HepG2 (cell line): Measurements from ENCODE around the gene DMRT3. TPM values are rescaled to one million over a fixed set of nuclear protein-coding genes. Genes with fewer than 3 reads are reported as not detected.

Experiments
- ATAD3A ChIP-seq: sonication (generic); formaldehyde crosslinking; IDR thresholded peaks from 2 replicates; pipeline ENCODE4 v1.4.0; 2020; ENCODE audit warnings: missing genetic modification reagents
- ELF1 ChIP-seq: sonication (generic); formaldehyde crosslinking; IDR thresholded peaks from 2 replicates; pipeline ENCODE4 v1.4.0; 2020; ENCODE audit warnings: missing genetic modification reagents
- MED1 ChIP-seq: sonication (generic); formaldehyde crosslinking; IDR thresholded peaks from 2 replicates; pipeline ENCODE4 v1.4.0; 2020; ENCODE audit warnings: missing genetic modification reagents
- NFIB ChIP-seq: sonication (generic); formaldehyde crosslinking; IDR thresholded peaks from 2 replicates; pipeline ENCODE4 v1.9.0; 2021; ENCODE audit warnings: missing genetic modification reagents, mild to moderate bottlenecking, borderline replicate concordance
- ZNF792 ChIP-seq: IDR thresholded peaks from 2 replicates; pipeline ENCODE4 v1.6.1; 2016
- polyA plus RNA-seq, 8 experiments: library from polyadenylated mRNA; depleted of rRNA in 3 of 8; stranded (reverse) in 7 of 8; unstranded in 1 of 8; fragments of >200 nt; fragmentation: Illumina TruSeq in 4 of 8; extraction: Trizol in 4 of 8; gene quantifications; 2 replicates each; pipeline versions ENCODE4 v1.2.1 to v1.2.3, GENCODE V29; 2011 to 2016; ENCODE audit warnings: low read depth in 4 of 8, missing spikeins in 1 of 8, mixed read lengths in 1 of 8; ENCODE audit not compliant: insufficient read depth in 1 of 8
- small RNA-seq, 3 experiments: library from RNA; depleted of rRNA; stranded (forward); fragments of <200 nt; gene quantifications; one replicate each; pipeline ENCODE3, GENCODE V24; 2012; ENCODE audit warnings: low read depth in 2 of 3, low replicate concordance in 1 of 3; ENCODE audit not compliant: insufficient read length in 3 of 3, insufficient read depth in 2 of 3
- total RNA-seq, 5 experiments: library from RNA; depleted of rRNA; stranded (reverse); fragments of >200 nt; fragmentation: Illumina TruSeq; extraction: Trizol; gene quantifications; 2 replicates each; pipeline ENCODE4 v1.2.3, GENCODE V29; 2016; ENCODE audit warnings: low read depth in 1 of 5
- TF ChIP-seq, protein P1 (sequence below): sonication (generic); formaldehyde crosslinking; IDR thresholded peaks from 2 replicates; pipeline ENCODE4 v1.8.1; 2023; ENCODE audit warnings: mild to moderate bottlenecking, moderate library complexity, missing genetic modification reagents
- TF ChIP-seq, protein P2 (sequence below): sonication (generic); formaldehyde crosslinking; IDR thresholded peaks from 2 replicates; pipeline ENCODE4 v1.4.0; 2020; ENCODE audit warnings: mild to moderate bottlenecking, missing genetic modification reagents

DMRT3 gene
- total and polyA plus RNA-seq, 2 of the 13 experiments (the other 11 are each of a cell fraction or from before 2014, with no cell fraction given): not detected

- TF ChIP-seq ELF1 (CRISPR knock-in tag) (no peak), ATAD3A (no peak), NFIB (CRISPR knock-in tag) (no peak), MED1 (CRISPR knock-in tag) (no peak), ZNF792 (no peak)
- TF ChIP-seq, protein P1, sequence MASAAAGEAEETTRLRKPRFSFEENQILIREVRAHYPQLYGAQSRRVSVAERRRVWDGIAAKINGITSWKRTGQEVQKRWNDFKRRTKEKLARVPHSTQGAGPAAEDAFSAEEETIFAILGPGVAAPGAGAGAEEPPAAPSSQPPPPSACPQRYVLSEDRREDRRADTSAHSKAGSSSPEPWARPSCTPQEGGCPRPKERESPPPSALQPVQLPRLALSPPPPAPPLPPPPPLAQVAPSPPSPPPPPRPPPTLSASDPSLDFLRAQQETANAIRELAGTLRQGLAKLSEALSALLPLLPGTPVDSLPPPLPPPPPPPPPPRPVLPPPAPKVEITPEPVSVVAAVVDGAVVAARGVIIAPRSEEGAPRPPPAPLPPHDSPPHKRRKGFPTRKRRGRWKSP (CRISPR knock-in tag): no peak
- TF ChIP-seq, protein P2, sequence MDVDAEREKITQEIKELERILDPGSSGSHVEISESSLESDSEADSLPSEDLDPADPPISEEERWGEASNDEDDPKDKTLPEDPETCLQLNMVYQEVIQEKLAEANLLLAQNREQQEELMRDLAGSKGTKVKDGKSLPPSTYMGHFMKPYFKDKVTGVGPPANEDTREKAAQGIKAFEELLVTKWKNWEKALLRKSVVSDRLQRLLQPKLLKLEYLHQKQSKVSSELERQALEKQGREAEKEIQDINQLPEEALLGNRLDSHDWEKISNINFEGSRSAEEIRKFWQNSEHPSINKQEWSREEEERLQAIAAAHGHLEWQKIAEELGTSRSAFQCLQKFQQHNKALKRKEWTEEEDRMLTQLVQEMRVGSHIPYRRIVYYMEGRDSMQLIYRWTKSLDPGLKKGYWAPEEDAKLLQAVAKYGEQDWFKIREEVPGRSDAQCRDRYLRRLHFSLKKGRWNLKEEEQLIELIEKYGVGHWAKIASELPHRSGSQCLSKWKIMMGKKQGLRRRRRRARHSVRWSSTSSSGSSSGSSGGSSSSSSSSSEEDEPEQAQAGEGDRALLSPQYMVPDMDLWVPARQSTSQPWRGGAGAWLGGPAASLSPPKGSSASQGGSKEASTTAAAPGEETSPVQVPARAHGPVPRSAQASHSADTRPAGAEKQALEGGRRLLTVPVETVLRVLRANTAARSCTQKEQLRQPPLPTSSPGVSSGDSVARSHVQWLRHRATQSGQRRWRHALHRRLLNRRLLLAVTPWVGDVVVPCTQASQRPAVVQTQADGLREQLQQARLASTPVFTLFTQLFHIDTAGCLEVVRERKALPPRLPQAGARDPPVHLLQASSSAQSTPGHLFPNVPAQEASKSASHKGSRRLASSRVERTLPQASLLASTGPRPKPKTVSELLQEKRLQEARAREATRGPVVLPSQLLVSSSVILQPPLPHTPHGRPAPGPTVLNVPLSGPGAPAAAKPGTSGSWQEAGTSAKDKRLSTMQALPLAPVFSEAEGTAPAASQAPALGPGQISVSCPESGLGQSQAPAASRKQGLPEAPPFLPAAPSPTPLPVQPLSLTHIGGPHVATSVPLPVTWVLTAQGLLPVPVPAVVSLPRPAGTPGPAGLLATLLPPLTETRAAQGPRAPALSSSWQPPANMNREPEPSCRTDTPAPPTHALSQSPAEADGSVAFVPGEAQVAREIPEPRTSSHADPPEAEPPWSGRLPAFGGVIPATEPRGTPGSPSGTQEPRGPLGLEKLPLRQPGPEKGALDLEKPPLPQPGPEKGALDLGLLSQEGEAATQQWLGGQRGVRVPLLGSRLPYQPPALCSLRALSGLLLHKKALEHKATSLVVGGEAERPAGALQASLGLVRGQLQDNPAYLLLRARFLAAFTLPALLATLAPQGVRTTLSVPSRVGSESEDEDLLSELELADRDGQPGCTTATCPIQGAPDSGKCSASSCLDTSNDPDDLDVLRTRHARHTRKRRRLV (CRISPR knock-in tag): no peak
- TF ChIP-seq, all 625 proteins: peak for 0
Measured at GRCh38 chr9:1039589-1039988, 63.1 kb downstream of the DMRT3 start (continued).

Small RNAs within 50 kb of the gene (small RNA-seq; reads per million reads assigned to genes)
- 0 reads per million in 3 experiments for gene RNU6-1073P

Other genes starting within 250 kb of the DMRT3 start
- gene DMRT1, start 135.0 kb upstream of the DMRT3 start, total RNA-seq (2016; rRNA removed; fragmentation: Illumina TruSeq; extraction: Trizol): not detected in 2 replicates
- gene DMRT1, start 135.0 kb upstream of the DMRT3 start, polyA plus RNA-seq (2011; rRNA removed): not detected in 2 replicates
- gene DMRT2, start 73.7 kb downstream of the DMRT3 start, total RNA-seq (2016; rRNA removed; fragmentation: Illumina TruSeq; extraction: Trizol): not detected in 2 replicates
- gene DMRT2, start 73.7 kb downstream of the DMRT3 start, polyA plus RNA-seq (2011; rRNA removed): not detected in 2 replicates